Mesendoderm (in vitro differentiated cells): ENCODE data around the gene ANXA8.

Experiments used
- DNase-seq: peaks from one replicate; pipeline ENCODE4 v3.0.0; 2013
- H2AK5ac ChIP-seq: 2 replicates; pipeline ENCODE4 v1.6.1; 2013; ENCODE audit warnings: low read length, inconsistent platforms
- H2BK120ac ChIP-seq: 2 replicates; pipeline ENCODE4 v1.6.1; 2013; ENCODE audit warnings: low read depth, mild to moderate bottlenecking, low read length, moderate library complexity, mixed read lengths
- H2BK15ac ChIP-seq: replicated peaks from 2 replicates; pipeline ENCODE4 v1.6.1; 2013; ENCODE audit warnings: low read depth, mild to moderate bottlenecking, moderate library complexity
- H2BK5ac ChIP-seq: 2 replicates; pipeline ENCODE4 v1.6.1; 2013; ENCODE audit warnings: low read length, inconsistent platforms
- H3K18ac ChIP-seq: 2 replicates; pipeline ENCODE4 v1.6.1; 2013; ENCODE audit warnings: mild to moderate bottlenecking, low read length, mixed read lengths
- H3K23ac ChIP-seq: one replicate; pipeline ENCODE4 v1.6.1; 2013; ENCODE audit warnings: low read length
- H3K27ac ChIP-seq: 2 replicates; pipeline ENCODE4 v1.5.1; 2013; ENCODE audit warnings: low read depth, mild to moderate bottlenecking, inconsistent platforms, low read length, moderate library complexity
- H3K27me3 ChIP-seq: 2 replicates; pipeline ENCODE4 v1.6.1; 2013; ENCODE audit warnings: low read length, control low read depth, mild to moderate bottlenecking, inconsistent platforms; ENCODE audit not compliant: insufficient read depth, poor library complexity
- H3K36me3 ChIP-seq: 2 replicates; pipeline ENCODE4 v1.6.1; 2013; ENCODE audit warnings: low read length, inconsistent platforms; ENCODE audit not compliant: control insufficient read depth, insufficient read depth
- H3K4ac ChIP-seq: one replicate; pipeline ENCODE4 v1.6.1; 2013; ENCODE audit warnings: low read depth, mild to moderate bottlenecking, low read length, moderate library complexity
- H3K4me1 ChIP-seq: 2 replicates; pipeline ENCODE4 v1.6.1; 2013; ENCODE audit warnings: low read depth, low read length, inconsistent platforms; ENCODE audit not compliant: control insufficient read depth
- H3K4me2 ChIP-seq: 2 replicates; pipeline ENCODE4 v1.6.1; 2013; ENCODE audit warnings: low read length
- H3K4me3 ChIP-seq: 2 replicates; pipeline ENCODE4 v1.5.1; 2013; ENCODE audit warnings: mild to moderate bottlenecking, low read length
- H3K56ac ChIP-seq: one replicate; pipeline ENCODE4 v1.6.1; 2013; ENCODE audit warnings: low read length
- H3K79me1 ChIP-seq: 2 replicates; pipeline ENCODE4 v1.6.1; 2013; ENCODE audit warnings: low read length, inconsistent platforms
- H3K79me2 ChIP-seq: 2 replicates; pipeline ENCODE4 v1.6.1; 2013; ENCODE audit warnings: mild to moderate bottlenecking, low read length; ENCODE audit not compliant: control insufficient read depth, insufficient read depth
- H3K9ac ChIP-seq: 2 replicates; pipeline ENCODE4 v1.6.1; 2013; ENCODE audit warnings: low read length, inconsistent platforms
- H4K5ac ChIP-seq: one replicate; pipeline ENCODE4 v1.6.1; 2013; ENCODE audit warnings: low read length
- H4K8ac ChIP-seq: one replicate; pipeline ENCODE4 v1.6.1; 2013; ENCODE audit warnings: low read depth, mild to moderate bottlenecking, control low read depth, low read length, moderate library complexity
- WGBS: extraction: QIAGEN DNeasy Blood & Tissue Kit; methylation state at CpG from one replicate; pipeline ENCODE4 v1.1.7; 2013; ENCODE audit warnings: low lambda C conversion rate, missing lambda C conversion rate; ENCODE audit not compliant: insufficient coverage; ENCODE audit errors: extremely low coverage; 5-methylcytosine and 5-hydroxymethylcytosine counted together

ANXA8 gene

DNA sequence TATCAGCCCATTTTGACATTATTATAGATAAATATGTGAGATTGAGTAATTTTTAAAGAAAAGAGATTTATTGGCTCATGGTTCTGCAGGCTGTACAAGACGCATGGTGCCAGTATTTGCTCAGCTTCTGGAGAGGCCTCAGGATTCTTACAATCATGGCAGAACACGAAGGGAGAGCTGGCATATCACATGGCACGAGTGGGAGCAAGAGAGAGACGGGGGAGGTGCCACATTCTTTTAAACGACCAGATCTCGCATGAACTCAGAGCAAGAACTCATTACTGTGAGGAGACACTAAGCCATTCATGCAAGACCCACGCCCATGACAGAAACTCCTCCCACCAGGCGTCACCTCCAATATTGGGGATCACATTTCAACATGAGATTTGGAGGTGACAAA, 59.7 kb downstream of the ANXA8 start:
- Histone ChIP-seq H2BK15ac (no peak overlapping the region), H3K27ac (no peak overlapping the region), H2BK120ac (no peak overlapping the region), H3K4me2 (no peak overlapping the region), H4K5ac (no peak overlapping the region), H3K27me3 (no peaks in the 10 kb centered on the region), H3K9ac (no peak overlapping the region), H3K4me1 (no peaks in the 10 kb centered on the region), H3K79me1 (no peaks in the 10 kb centered on the region), H4K8ac (no peak overlapping the region), H2BK5ac (no peak overlapping the region), H3K56ac (no peak overlapping the region), H3K18ac (no peak overlapping the region), H3K23ac (no peak overlapping the region), H3K4ac (no peak overlapping the region), H3K79me2 (no peaks in the 10 kb centered on the region), H3K36me3 (no peaks in the 10 kb centered on the region), H3K4me3 (no peak overlapping the region), H2AK5ac (no peak overlapping the region)
- no peak for DNase-seq
- WGBS = no CpG with 5 or more reads among the region's 8 CpGs

DNA sequence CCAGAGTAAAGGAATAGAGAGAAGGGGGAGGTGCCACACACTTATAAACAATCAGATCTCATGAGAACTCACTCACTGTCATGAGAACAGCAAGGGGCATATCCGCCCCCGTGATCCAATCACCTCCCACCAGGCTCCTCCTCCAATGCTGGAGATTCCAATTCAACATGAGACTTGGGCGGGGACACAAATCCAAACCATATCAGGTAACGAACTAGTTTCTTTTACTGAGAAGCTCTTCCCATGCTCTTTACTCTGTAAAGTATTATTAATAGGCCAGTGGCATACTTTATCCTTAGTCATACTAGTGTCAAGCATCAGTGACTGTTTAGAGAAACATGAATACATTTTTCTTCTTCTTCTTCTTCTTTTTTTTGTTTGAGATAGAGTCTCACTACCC, 60.4 kb downstream of the ANXA8 start:
- H3K4ac ChIP-seq = no peak overlapping the region
- no peak overlapping the region for H2AK5ac ChIP-seq
- no peaks in the 10 kb centered on the region for H3K36me3 ChIP-seq
- no peak overlapping the region for H3K4me2 ChIP-seq
- no peak overlapping the region for H4K5ac ChIP-seq
- no peak overlapping the region for H2BK15ac ChIP-seq
- H3K9ac ChIP-seq = no peak overlapping the region
- DNase-seq = no peak
- no peak overlapping the region for H3K56ac ChIP-seq
- H3K4me3 ChIP-seq = no peak overlapping the region
- no peak overlapping the region for H3K23ac ChIP-seq
- H3K4me1 ChIP-seq = no peaks in the 10 kb centered on the region
- no peak overlapping the region for H3K18ac ChIP-seq
- H3K79me1 ChIP-seq = no peaks in the 10 kb centered on the region
- WGBS = no CpG with 5 or more reads among the region's 4 CpGs
- H2BK5ac ChIP-seq = no peak overlapping the region
- no peak overlapping the region for H4K8ac ChIP-seq
- no peaks in the 10 kb centered on the region for H3K79me2 ChIP-seq
- no peak overlapping the region for H2BK120ac ChIP-seq
- H3K27ac ChIP-seq = no peak overlapping the region
- H3K27me3 ChIP-seq = no peaks in the 10 kb centered on the region

DNA sequence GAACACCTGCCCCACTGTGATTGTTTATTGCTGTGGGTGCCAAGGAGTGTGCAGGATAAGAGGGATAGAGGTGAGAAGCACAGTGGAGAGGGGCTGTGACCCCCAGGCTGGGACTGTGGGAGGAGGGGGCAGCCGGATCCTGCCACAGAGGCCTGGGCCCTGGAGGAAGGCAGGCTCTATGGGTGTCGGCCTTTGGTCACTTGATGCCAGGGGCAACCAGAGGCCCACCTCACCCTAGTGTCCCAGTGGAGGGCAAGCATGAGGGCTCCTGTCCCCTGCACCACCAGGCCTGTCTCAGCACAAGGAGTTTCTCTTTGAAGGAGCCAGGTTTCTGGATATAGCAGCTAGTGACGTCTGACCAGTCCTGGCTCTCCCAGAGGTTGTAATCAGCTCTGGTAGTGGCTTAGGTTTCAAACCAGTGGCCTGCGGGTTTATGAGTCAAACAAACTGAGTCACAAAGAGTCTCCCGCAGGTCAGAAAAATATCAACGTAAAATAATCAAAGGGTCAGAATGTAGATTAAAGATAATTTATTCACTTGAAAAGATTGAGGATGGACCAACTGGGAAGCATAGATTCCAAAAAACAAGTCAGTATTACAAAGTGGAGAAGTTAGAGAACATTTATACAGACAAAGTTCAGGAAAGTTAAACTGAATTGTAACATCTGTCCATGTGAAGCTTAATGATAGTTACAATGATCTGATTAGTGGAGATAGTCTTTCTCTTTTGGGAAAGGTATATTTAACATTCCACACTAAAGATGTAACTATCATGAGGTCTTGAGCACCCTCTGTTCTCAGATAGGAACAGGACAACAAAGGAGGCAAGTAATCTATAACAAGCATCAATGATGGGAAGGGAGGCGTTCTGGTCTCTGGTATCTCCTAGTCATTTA, 62.6 kb downstream of the ANXA8 start:
- no peak overlapping the region for H3K56ac ChIP-seq
- DNase-seq = no peak

DNA sequence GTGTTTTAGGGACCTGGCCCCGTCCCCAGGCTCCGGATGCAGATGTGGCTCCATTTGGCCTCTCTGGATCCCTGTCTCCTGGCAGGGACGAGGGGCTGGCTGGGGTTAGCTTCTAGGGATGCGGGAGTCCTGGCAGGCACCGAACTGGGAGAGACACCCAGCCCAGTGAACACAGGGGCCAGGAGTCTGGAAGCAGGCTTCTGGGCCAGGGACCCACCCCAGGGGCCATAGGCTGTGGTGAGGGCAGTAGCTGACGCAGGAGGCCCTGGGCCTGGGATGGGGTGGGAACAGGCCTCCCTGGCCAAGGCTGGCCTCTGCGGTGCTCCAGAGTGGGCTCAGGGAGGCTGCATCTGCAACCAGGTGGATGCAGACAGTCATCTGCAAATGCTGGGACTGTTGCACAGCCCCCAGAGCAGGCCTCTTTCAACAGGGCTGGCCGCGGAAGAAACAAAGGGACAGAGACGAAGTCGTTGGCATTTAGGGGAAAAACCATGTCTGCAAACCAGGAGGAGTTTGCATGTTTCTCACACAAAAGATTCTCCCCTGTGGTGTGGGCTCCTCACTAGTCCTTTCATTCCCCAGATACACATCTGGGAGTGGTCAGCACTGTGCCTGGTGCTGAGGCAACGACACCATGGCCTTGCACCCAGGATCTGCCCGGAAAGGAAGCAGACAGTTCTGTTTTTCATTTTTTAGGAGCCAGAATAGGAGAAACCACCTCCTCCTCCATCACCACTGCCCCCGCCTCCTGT, 63.4 kb downstream of the ANXA8 start:
- no CpG with 5 or more reads among the region's 14 CpGs for WGBS
- H3K56ac ChIP-seq = no peak overlapping the region
- H3K36me3 ChIP-seq = no peaks in the 10 kb centered on the region
- H3K27me3 ChIP-seq = no peaks in the 10 kb centered on the region
- no peak overlapping the region for H3K4me3 ChIP-seq
- no peak for DNase-seq
- H3K4me2 ChIP-seq = no peak overlapping the region
- H3K79me2 ChIP-seq = no peaks in the 10 kb centered on the region
- H3K23ac ChIP-seq = no peak overlapping the region
- H4K8ac ChIP-seq = no peak overlapping the region
- H4K5ac ChIP-seq = no peak overlapping the region
- H3K18ac ChIP-seq = no peak overlapping the region
- no peak overlapping the region for H2BK5ac ChIP-seq
- no peaks in the 10 kb centered on the region for H3K79me1 ChIP-seq
- no peak overlapping the region for H2BK120ac ChIP-seq
- H2AK5ac ChIP-seq = no peak overlapping the region
- no peaks in the 10 kb centered on the region for H3K4me1 ChIP-seq
- H3K9ac ChIP-seq = no peak overlapping the region
- H3K4ac ChIP-seq = no peak overlapping the region
- no peak overlapping the region for H2BK15ac ChIP-seq
- no peak overlapping the region for H3K27ac ChIP-seq

More for the DNA sequence above, 62.6 kb downstream of the ANXA8 start:
- Histone ChIP-seq H4K8ac (no peak overlapping the region), H3K4me3 (no peak overlapping the region), H3K4ac (no peak overlapping the region), H3K79me1 (no peaks in the 10 kb centered on the region), H2AK5ac (no peak overlapping the region), H3K4me1 (no peaks in the 10 kb centered on the region), H3K9ac (no peak overlapping the region), H3K4me2 (no peak overlapping the region), H2BK5ac (no peak overlapping the region), H2BK15ac (no peak overlapping the region), H3K36me3 (no peaks in the 10 kb centered on the region), H4K5ac (no peak overlapping the region), H3K23ac (no peak overlapping the region), H3K27ac (no peak overlapping the region), H3K79me2 (no peaks in the 10 kb centered on the region), H3K27me3 (no peaks in the 10 kb centered on the region), H3K18ac (no peak overlapping the region), H2BK120ac (no peak overlapping the region)
- WGBS = no CpG with 5 or more reads among the region's 7 CpGs

DNA sequence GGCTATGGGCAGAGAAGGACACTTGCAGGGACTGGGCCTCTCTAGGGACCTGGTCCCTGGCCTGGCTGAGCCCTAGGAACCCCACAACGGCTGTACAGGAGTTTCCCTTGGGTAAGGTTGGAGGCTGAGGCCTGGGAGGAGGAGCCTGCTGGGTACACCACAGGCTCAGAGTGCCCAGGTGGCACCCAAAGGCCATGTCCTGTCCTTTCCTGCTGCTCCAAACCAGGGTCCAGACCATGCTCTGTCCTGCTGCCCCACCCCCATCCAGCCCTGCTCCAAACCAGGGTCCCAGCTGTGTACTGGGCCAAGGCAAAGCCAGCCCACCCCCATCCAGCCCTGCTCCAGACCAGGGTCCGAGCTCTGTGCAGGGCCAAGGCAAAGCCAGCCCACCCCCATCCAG, 64.5 kb downstream of the ANXA8 start:
- H3K4me3 ChIP-seq = no peak overlapping the region
- DNase-seq = no peak
- no peak overlapping the region for H3K18ac ChIP-seq
- WGBS = no CpG with 5 or more reads among the region's 2 CpGs
- no peak overlapping the region for H4K8ac ChIP-seq
- no peak overlapping the region for H2AK5ac ChIP-seq
- no peak overlapping the region for H3K4ac ChIP-seq
- H3K79me1 ChIP-seq = no peaks in the 10 kb centered on the region
- no peaks in the 10 kb centered on the region for H3K79me2 ChIP-seq
- H3K23ac ChIP-seq = no peak overlapping the region
- H2BK15ac ChIP-seq = no peak overlapping the region
- H2BK5ac ChIP-seq = no peak overlapping the region
- no peak overlapping the region for H4K5ac ChIP-seq
- no peak overlapping the region for H3K9ac ChIP-seq
- no peak overlapping the region for H3K4me2 ChIP-seq
- no peak overlapping the region for H3K27ac ChIP-seq
- H3K27me3 ChIP-seq = no peaks in the 10 kb centered on the region
- no peaks in the 10 kb centered on the region for H3K4me1 ChIP-seq
- no peaks in the 10 kb centered on the region for H3K36me3 ChIP-seq
- H3K56ac ChIP-seq = no peak overlapping the region
- H2BK120ac ChIP-seq = no peak overlapping the region
